ENCODE results near the gene CRNKL1.

Gene CRNKL1

DNA sequence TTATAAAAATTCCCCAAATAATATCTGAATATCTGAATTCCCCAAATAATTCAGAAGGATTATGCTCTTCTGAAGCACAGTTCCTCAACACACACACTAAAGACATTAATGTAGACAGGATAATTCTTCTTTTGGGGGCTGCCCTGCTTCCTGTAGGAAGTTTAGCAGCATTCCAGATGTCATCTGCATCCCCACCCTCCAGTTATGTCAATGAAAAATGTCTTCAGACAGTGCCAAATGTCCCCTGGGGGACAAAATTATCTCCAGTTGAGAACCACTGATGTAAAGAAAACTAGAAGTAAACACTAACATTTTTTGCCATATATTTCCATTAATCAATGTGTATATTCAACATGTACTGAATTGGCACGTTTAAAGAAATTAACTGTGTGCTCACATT is 61.0 kb downstream of the CRNKL1 start:
- peak overlapping the region; percentile 49 to 67 (median 55) for H3K27ac Mint-ChIP-seq
- TF ChIP-seq, protein P1, sequence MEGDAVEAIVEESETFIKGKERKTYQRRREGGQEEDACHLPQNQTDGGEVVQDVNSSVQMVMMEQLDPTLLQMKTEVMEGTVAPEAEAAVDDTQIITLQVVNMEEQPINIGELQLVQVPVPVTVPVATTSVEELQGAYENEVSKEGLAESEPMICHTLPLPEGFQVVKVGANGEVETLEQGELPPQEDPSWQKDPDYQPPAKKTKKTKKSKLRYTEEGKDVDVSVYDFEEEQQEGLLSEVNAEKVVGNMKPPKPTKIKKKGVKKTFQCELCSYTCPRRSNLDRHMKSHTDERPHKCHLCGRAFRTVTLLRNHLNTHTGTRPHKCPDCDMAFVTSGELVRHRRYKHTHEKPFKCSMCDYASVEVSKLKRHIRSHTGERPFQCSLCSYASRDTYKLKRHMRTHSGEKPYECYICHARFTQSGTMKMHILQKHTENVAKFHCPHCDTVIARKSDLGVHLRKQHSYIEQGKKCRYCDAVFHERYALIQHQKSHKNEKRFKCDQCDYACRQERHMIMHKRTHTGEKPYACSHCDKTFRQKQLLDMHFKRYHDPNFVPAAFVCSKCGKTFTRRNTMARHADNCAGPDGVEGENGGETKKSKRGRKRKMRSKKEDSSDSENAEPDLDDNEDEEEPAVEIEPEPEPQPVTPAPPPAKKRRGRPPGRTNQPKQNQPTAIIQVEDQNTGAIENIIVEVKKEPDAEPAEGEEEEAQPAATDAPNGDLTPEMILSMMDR (IDR thresholded peaks at IDR 0.05; ENCODE audit: unreplicated experiment in 3 of 3) = no peak
- peaks cover 56% of the 10 kb centered on the region for H3K4me1 Mint-ChIP-seq
- peaks cover 16% of the 10 kb centered on the region for H3K36me3 Mint-ChIP-seq (ENCODE audit: low read depth)
- H3K9me3 Mint-ChIP-seq = no peaks in the 10 kb centered on the region
- no peaks in the 10 kb centered on the region for H3K27me3 Mint-ChIP-seq (ENCODE audit: low read depth)
- H3K4me3 Mint-ChIP-seq = no peak overlapping the region

DNA sequence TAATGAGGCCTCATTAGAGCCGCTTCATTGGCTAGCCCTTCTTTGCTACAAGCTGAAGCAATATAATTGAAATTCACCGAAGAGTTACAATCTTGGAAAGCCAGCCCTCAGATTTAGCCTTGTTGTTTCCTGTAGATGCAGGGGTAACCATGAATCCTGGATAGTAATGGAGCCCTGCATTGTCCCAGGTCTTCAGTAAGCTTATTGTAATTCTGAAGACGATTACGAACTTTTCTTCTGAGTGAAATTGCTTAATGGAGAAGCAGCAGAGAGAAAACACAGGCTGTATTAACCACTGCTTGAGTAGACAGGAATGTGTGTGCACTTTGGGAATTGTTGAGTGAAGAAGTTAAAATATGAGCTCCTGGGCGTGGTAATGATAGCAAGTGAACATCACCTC is 61.4 kb downstream of the CRNKL1 start:
- H3K27me3 Mint-ChIP-seq (ENCODE audit: low read depth) = no peaks in the 10 kb centered on the region
- no peaks in the 10 kb centered on the region for H3K9me3 Mint-ChIP-seq
- H3K36me3 Mint-ChIP-seq (ENCODE audit: low read depth) = peaks cover 14% of the 10 kb centered on the region
- H3K4me3 Mint-ChIP-seq = no peak overlapping the region
- TF ChIP-seq, protein P1 (IDR thresholded peaks at IDR 0.05; ENCODE audit: unreplicated experiment in 3 of 3) = no peak
- peaks cover 55% of the 10 kb centered on the region for H3K4me1 Mint-ChIP-seq
- H3K27ac Mint-ChIP-seq = peak overlapping the region in 2 of 3 experiments; percentile 55 to 67

- Mint-ChIP-seq H3K27me3 (ENCODE audit: low read depth) (no peaks in the 10 kb centered on the region), H3K9me3 (peaks cover 3% of the 10 kb centered on the region), H3K4me1 (peaks cover 29% of the 10 kb centered on the region)
Observed at GRCh38 chr20:19987046-19987445, 65.2 kb downstream of the CRNKL1 start.

GRCh38 chr20:19986419-19986818 is 65.8 kb downstream of the CRNKL1 start:
- H3K36me3 Mint-ChIP-seq (ENCODE audit: low read depth) = peaks cover 30% of the 10 kb centered on the region
- no peaks in the 10 kb centered on the region for H3K27me3 Mint-ChIP-seq (ENCODE audit: low read depth)
- H3K27ac Mint-ChIP-seq = no peak overlapping the region
- TF ChIP-seq, protein P1 (IDR thresholded peaks at IDR 0.05; ENCODE audit: unreplicated experiment in 3 of 3) = no peak
- peaks cover 28% of the 10 kb centered on the region for H3K4me1 Mint-ChIP-seq
- no peak overlapping the region for H3K4me3 Mint-ChIP-seq
- peaks cover 3% of the 10 kb centered on the region for H3K9me3 Mint-ChIP-seq

More at GRCh38 chr20:19987046-19987445, 65.2 kb downstream of the CRNKL1 start:
- Mint-ChIP-seq H3K4me3 (no peak overlapping the region), H3K36me3 (ENCODE audit: low read depth) (peaks cover 28% of the 10 kb centered on the region), H3K27ac (no peak overlapping the region)
- TF ChIP-seq, protein P1 (IDR thresholded peaks at IDR 0.05; ENCODE audit: unreplicated experiment in 3 of 3) = no peak
